ENCODE measurements around the gene C1QTNF6.

C1QTNF6 gene

DNA sequence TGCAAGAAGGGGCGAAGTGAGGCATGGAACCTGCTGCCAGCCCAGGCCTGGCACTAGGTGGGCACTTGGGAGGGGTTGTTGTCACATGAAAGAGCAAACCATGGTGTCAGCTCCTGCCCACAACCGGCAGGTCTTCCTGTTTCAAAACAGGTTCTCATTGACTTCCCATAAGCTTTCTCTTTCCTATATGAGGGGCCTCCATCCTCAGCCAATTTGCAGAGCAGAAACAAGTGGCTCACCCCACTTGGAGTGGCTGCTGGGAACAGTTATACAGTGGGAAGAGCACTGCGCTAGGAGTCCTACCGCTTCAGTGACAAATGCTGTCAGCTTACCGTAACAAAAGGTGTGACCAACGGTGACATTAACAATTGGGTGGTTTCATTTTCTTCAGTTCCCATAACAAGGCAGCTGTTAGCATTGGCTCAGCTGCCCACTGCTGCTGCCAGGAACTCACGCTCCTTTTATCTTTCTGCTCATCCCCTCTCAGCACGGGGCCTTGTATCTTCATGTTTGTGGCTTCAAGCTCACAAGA lies 34.5 kb upstream of the C1QTNF6 start:
- no peak for FAIRE-seq

DNA sequence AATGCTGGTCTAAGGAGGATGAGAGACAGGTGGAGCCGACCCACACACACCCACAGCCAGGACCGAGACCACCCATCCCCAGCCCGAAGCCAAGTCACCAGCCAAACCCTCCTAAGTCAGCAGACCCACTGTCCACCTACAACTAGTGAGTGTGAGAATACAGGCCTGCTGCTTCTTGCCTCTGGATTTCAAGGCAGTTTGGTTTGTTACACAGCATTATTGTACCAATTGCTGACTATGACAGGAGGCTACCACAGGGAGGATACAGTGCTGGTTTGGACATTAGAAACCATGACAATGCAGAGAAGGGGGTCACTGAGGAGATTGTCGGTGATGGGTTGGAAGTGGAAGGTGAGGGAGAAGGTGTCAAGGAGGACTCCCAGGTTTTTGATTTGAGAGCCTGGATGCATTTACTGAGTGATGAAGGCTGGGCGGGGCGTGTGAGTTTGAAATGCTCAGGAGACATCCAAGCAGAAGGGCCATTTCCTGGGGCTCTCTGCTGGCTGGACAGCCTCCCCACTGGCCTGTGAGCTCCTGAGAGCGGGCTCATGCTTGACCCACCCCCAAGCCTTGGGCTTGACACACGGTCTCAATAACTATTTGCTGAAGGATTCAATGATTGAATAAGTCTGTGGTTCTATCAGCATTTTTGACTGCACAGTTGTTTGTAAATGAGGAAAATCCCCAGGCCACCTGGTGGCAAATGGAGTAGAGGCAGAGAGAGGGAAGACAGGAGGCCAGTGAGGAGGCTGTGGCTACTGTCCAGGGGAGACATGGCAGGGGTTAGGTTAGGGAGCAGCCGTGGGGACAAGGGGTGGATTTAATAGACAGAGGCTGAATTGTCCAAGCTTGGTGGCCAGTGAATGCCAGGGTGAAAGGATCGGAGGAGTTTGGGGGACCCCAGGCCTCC lies 33.6 kb upstream of the C1QTNF6 start:
- FAIRE-seq, result no peak

DNA sequence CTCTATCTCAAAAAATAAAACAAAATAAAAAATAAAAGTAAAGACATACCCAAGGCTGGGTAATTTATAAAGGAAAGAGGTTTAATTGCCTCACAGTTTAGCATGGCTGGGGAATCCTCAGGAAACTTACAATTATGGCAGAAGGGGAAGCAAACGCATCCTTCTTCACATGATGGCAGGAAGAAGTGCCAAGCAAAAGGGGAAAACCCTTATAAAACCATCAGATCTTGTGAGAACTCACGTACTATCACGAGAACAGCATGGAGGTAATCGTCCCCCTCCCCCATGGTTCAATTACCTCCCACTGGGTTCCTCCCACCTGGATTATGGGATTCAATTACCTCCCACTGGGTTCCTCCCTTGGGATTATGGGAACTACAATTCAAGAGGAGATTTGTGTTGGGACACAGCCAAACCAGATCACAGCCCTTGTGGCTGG lies 32.5 kb upstream of the C1QTNF6 start:
- FAIRE-seq, result no peak

DNA sequence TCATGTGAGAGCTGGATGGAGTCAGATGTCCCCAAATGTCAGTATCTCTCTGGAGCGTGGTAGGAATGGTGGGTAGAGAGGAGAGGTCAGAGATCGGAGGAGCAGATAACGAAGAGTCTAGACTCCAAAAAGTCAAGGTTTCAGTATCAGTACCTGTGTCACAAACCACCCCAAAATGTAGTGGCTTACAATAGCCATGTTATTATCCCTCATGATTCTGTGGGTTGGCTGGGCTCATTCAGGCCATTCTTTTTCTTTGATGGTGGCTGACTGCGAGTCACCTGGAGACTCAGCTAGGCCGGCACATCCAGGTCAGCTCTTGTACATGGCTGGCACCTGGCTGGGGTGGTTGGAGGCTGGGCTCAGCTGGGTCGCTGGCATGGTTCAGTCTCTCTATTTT lies 31.5 kb upstream of the C1QTNF6 start:
- no peak for FAIRE-seq

DNA sequence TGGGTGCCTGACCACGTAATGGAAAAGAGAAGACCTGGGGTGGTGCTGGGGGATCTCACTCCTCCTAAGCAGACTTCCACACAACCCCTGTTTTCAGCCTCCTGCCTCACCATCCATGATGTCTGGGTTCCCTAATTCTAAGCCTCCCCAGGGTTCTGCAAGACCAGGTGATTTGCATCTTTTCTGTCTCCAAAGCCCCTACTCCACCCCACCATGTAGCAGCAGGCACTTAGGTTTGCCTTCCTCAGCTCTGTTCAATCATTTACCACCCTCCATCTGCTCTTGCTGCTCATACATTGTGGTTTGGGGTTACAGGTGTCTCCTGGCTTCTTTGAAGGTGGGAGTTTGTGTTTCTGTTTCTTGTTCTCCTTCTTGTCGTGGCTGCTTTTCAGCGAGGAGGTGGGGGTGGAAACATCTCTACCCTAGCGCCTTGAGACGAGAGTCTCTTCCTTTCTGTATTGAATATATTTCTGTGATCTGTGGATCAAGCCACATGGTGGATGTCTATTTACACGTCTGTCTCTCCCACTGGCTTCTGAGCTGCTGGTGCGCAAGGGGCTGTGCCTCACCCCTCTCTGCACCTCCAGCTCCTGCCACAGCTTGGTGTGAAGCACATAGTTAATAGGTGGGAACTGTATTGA lies 30.8 kb upstream of the C1QTNF6 start:
- FAIRE-seq, result no peak

DNA sequence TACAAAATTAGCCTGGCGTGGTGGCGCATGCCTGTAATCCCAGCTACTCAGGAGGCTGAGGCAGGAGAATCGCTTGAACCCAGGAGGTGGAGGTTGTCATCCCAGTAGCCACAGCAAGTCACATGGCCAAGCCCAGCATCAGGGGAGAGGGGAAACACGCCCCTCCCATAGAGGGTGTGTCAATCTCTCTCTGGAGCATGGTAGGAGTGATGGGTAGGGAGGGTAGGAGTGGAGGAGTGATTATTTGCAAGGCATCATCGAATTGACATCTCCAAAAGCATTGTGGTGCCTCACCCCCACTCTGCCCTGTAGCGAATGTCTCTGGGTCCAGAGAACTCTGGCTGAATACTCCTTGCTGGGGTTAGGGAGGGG lies 30.3 kb upstream of the C1QTNF6 start:
- no peak for FAIRE-seq

DNA sequence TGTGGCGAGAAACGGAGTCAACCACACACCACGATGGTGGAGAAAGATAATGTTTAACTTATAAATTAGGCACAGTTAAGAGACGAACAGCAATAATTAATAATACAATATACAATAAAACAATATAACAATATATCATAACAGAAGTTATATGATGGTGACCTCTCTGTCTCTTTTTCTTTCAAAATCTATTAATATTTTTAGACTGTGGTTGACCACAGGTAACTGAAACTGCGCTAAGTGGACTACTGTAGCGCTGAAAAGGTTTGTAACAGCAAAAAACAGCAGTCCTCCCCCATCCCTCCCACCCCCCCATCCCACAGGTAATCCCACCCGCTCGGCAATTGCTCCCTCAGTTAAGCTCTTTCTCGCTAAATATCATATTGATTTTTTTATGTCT lies 27.8 kb upstream of the C1QTNF6 start:
- no peak for FAIRE-seq

DNA sequence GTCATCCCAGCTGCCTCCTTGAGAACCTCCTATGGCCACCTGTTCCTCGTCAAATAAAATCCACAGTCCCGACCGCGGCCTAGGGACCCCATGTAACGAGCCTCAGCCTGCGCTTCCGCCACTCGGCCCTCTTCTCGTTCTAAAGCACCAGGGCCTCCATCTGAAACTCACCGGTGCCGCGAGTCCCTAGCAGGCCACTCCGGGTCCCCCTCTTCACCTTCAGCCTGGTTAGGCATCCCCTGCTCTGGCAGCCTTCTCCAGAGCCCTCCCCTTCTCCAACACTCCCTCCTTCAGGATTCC lies 26.6 kb upstream of the C1QTNF6 start:
- no peak for FAIRE-seq

DNA sequence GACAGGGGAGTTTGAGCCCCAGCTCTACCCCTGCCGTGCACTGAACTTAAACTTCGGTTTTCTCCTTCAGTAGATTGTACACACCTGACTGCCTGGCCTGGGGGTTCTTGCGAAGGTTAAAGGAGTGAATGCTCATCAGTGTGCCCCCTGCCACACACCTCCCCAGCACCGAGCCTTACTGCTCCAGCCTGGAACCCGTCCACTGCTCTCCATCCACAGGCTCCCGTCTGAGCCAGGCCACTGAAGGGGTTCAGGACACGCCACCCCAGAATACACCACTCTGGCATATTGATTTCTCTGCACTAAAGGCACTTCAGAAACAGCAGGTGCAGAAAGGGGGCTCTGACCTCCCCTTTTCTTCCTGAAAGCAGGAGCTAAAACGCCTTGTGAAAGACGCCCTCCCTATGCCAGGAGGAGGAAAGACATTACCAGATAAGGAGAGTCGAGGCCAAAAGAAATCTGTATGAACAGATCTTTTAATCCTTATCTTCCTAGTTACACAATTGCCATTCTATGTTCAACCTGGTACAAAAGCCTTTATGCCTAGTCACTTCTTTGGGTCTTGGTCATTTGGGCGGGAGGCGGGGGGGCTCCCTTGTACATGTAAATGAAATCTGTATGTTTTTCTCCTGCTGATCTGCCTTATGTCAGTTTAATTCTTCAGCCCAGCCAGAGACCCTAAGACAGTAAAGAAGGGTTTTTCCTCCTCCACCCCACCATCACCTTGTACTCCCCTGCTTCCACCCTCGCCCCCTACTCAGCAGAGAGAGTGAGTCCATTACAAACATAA lies 26.1 kb upstream of the C1QTNF6 start:
- no peak for FAIRE-seq

DNA sequence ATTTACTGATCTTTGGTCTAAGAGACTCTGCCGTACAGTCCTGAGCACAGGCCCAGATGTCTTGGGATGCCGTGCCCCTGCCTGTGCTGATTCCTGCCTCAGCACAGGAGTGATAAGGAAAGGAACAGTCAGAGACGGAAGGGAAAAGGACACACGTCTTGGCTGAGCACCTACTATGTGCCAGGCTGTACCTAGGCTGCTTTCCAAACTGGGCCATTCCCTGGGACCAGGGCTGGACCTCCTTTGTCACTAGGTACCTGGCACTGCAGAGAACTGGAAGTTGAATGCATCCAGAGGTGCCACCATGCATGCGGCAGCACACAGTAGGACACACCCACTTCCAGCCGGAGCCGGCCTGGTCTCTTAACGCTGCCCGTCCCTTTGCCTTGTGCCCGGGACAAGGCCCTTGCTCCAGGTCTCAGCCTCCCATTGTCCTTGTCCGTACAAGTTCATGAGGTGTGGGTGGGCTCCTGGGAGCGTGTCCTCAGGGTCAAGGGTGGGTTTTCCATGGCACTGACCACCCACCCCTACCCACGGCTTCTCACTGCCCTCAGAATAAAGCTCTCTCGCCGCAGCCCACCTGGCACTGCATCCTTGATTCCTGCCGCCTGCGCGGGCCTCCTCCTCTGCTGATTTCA lies 25.3 kb upstream of the C1QTNF6 start:
- FAIRE-seq, result no peak

DNA sequence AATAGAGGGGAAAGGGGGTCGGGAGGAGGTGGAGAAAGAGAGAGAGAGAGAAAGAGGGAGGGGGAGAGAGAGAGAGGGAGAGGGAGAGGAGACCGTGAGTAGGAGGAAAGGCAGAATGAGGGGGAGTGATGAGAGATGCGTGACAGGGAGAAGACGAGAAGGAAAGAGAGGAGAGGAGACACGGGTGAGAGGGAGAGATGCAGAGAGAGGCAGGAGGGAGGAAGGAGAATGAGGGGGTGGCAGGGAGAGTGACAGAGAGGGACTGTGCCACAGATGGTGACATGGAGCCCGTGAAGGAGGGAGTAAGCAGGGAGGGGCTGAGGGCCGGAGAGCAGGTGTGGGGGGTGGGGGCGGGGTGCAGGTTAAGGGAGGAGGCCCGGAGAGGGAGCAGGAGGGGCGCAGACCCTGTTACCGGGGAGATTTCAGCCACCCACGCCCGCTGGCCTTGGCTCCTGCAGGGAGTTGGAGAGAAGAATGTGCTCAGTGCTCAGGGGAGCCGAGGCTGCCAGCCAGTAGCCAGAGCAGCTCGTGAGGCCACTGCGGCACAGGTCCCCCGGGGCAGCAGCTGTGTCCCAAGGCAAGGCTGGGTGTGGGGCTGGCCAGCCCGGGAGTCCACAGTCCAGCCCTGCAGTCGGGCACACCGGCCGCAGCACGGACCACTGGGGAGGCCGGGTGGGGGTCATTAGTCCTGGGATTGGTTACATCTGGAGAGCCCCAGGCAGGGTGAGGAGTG lies 24.3 kb upstream of the C1QTNF6 start, which contains the start of gene SSTR3:
SSTR3 (minus strand) TSS at position 304 of the 733 bp plus-strand sequence. CDS start 4,674 bp downstream, outside the sequence.
- FAIRE-seq, result no peak

DNA sequence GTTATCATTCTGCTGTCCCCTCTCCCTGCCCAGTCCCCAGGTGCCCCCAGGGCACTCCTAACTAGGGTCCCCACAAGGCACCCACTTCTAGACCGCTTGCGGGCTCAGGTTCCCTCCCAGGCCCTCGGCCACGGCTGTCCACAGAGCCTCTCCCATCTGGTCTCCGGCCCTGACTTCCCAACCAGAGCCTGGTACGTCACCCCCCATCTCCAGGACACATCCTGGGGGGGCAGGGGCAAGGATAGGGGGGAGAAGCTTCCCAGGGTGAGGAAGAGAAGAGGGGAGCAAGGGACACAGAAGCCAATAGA lies 23.8 kb upstream of the C1QTNF6 start:
- FAIRE-seq, result no peak

DNA sequence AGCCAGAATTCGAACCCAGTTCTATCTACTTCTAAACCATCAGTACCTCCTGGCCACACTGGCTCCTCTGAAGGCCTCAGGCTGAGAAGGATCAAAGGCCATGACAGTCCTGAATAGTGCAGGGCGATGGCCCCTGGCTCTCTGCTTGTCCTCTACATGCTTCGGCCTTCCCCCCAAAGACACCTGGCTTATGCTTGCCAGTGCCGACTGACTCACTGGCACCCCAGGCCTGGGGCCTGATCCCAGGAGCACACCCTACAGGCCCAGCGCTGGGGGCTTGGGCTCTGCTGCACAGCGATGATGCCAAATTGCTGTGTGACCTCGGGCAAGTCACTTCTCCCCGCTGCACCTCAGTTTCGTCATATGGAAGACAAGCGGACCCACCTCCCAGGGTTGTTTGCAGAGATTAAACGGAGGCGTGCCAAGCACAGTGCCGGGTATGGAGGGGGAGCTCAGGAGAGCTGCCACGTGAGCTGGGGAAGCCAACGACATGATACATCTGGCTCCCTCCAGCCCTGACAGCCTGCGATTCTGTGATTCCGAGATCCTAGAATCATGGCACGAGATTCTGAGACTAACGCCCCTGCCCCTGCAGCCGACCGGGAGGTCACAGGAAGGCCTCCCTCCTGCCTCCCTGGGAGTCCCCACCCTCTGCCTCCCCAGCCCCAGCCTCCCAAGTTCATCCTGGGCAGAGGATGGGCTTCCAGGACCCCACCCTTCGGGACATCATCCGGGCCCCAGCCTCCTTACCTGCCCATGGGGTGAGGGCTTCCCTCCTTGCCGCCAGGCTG lies 23.2 kb upstream of the C1QTNF6 start:
- FAIRE-seq, result no peak

DNA sequence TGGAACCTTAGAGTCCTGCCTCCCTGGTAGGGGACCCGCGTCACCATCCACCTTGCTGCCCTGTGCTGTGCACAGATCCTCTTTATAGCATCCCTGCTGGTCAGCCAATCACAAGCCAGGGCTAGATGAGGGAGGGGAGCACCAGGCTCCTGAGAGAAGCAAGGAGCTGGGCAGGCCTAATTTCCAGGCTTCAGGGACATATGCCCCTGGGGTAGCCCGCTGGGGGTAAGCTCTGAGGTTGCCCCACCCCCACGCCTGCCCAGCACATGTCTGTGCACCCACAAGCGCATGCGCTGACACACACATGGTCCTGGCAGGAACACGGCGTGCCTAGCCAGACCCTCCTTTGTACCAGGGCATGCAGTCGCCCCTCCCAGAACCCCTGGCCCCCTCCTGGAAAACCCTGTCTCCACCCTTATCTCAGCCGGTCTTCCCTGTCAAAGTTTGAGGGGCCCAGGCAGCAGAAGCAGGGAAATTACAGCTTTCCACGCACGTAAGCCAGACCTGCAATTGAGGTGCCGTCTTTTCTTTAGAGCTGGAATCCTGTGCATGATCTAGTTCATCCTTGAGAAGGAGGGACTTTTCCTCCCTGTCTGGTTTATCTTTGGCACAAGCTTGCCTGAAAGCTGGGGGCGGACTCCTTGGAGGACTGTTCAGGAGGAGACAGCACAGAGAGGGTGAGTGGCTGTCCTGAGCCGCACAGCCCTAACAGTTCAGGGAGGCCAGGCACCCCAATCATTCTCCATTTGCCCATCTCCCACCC lies 22.2 kb upstream of the C1QTNF6 start:
- FAIRE-seq, result no peak

DNA sequence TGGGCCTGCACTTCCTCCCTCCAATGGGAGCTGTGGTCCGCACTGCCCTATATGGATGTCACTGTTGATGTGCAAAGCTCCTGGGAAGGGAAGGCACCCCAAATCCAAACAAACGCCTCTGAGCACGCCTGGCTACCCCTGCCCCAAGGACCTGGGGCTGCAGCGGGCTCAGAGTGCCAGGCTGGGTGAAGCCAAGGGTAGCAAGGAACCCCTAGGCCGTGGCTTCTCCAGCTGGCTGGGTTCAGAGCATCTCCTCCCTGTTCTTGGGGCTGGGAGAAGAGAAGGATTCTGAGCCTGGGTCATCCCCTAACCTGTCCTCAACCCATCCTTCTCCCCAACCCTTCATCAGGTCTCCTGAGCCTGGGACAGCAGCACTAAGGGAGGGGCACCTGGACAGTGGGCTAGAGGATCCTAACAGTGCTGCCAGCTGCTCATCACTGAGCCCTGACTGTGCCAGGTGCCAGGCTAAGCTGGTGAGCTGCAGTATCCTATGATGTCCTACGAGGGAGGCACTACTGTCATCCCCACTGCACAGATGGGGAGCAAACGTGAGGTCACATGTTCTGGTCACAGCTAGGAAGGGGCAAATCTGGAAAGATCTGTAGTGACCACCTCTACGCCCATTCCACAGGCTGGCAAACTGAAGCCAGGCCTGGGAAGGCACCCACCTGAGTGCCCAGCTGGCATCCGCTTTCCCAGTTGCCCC lies 21.2 kb upstream of the C1QTNF6 start:
- FAIRE-seq, result no peak

DNA sequence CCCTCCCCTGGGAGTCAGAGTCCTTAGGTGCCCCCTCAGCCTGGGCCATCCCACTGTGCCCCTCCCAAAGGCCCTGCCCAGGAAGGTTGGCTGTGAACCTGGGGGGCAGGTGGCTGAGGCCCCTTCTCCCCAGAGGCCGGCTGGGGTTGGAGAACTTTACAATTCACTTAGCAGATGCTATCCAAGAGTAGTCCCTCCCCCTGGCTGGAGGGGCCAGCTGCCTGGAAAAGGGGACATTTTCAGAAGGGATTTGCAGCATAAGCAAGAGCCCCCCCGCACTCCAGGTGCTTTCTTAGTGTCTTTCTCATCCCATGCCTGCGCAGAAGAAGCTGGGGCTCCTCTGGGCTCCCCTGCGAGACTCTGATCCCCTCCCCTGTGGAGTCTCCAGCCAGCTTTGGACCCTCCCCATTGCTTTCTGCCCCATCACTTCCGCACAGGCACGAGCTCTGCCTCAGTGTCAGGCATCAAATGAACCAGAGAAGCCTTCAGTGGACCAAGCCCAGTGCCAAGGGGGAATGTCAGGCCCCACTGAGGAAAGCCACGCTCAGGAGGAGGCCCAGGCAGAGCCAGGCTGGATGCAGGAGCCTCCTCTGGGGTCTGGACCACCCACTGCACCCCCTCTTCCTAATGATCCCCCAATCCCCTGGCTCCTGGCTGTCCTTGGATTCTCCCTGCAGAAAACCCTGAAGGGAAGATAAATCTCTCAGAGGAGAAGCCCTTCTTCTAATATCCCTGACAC lies 20.5 kb upstream of the C1QTNF6 start:
- FAIRE-seq, result no peak

DNA sequence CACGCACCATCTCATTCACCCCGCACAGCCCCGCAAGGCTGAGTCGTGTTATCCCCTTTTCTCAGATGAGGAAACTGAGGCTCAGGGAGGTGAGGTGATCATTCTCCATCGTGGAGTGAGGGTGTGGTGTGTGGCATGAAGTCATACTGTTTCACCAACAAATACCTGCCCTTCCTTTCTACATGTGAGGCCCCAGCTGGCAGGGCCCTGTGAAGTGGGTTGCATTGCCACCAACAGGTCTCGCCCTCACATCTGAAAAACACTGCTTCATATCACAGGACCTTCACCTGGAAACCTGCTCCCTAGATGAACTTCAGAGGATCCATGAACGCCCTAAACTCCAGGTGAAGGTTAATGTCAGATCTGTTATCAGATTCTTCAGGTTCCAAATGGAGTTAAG lies 19.9 kb upstream of the C1QTNF6 start:
- FAIRE-seq, result no peak

DNA sequence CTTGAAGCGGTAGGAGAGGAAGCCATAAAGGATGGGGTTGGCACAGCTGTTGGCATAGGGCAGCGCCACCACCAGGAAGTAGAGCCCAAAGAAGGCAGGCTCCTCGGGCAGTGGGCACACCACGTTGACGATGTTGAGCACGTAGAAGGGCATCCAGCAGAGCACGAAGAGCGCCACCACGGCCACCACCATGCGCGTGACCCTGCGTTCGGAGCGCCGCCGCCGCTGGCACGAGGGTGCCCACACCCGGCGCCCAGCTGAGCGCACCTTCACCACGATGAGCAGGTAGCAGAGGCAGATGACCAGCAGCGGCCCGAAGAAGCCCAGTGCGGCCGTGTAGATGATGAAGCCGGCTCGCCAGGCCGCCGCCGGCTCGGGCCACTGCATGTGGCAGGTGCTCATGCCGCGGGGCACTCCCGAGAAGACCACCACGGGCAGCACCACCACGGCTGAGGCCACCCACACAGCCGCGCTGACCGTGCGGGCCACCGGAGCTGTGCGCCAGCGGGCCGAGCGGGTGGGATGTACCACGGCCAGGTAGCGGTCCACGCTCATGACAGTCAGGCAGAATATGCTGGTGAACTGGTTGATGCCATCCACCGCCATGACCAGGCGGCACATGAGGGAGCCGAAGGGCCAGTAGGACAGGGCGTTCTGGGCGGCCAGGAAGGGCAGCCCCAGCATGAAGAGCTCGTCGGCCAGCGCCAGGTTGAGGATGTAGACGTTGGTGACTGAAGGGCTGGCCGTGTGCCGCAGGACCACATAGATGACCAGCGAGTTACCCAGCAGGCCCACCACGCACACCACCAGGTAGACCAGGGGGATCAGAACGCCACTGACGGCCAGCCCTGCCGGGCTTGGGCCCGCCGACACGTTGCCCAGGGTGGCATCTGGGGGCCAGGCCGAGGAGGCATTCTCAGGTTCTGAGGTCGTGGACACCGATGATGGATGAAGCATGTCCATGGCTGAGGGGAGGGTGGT lies 19.1 kb upstream of the C1QTNF6 start:
- FAIRE-seq, result no peak
